WTC11 (cell line): ENCODE measurements around the gene AQP1. TPM values are rescaled to one million over a fixed set of nuclear protein-coding genes. Genes with fewer than 3 reads are reported as not detected.

Experiments
- ATAC-seq: fragments of 200-7000 bp; cut with Tn5 transposase; 2 replicates; pipeline ENCODE4 v1.10.0; 2021; ENCODE audit warnings: mild to moderate bottlenecking, moderate library complexity
- CTCF ChIA-PET: fragments of 300-600 bp; sonication (Branson Sonifier 250); formaldehyde crosslinking; loops from one replicate; lab custom pipeline; 2021; ENCODE audit warnings: antibody characterized with exemption; lab: Charles Lee
- POLR2A ChIA-PET: fragments of 350-600 bp; sonication (Branson Sonifier 250); formaldehyde crosslinking; loops from one replicate; lab custom pipeline; 2021; ENCODE audit warnings: antibody characterized with exemption; lab: Charles Lee
- DNase-seq: peaks from one replicate; pipeline ENCODE4 v3.0.0; 2021; ENCODE audit warnings: low spot score
- H3K27ac Mint-ChIP-seq: 2 replicates; pipeline ENCODE4 v1.8.0; 2021; ENCODE audit warnings: mixed read lengths
- H3K27me3 Mint-ChIP-seq: 2 replicates; pipeline ENCODE4 v1.8.0; 2021; ENCODE audit warnings: low read depth, mild to moderate bottlenecking, moderate library complexity, mixed read lengths
- H3K36me3 Mint-ChIP-seq: 2 replicates; pipeline ENCODE4 v1.8.0; 2021; ENCODE audit warnings: mixed read lengths
- H3K4me1 Mint-ChIP-seq: 2 replicates; pipeline ENCODE4 v1.8.0; 2022; ENCODE audit warnings: mixed read lengths
- H3K4me3 Mint-ChIP-seq: 2 replicates; pipeline ENCODE4 v1.8.0; 2021; ENCODE audit warnings: mild to moderate bottlenecking, moderate library complexity, mixed read lengths
- H3K9me3 Mint-ChIP-seq: 2 replicates; pipeline ENCODE4 v1.8.0; 2021; ENCODE audit warnings: mixed read lengths
- AFF4 ChIP-seq: sonication (generic); formaldehyde crosslinking; IDR thresholded peaks from 2 replicates; pipeline ENCODE4 v1.8.1; 2023; ENCODE audit warnings: mild to moderate bottlenecking, missing genetic modification reagents, borderline replicate concordance
- CTCF ChIP-seq: fragments of 200-600 bp; IDR thresholded peaks from 2 replicates; pipeline ENCODE4 v1.8.0; 2022; ENCODE audit warnings: antibody characterized with exemption
- IRF2 ChIP-seq: sonication (generic); formaldehyde crosslinking; IDR thresholded peaks from 2 replicates; pipeline ENCODE4 v1.8.0; 2022; ENCODE audit warnings: low read depth, missing genetic modification reagents, borderline replicate concordance
- JAZF1 ChIP-seq: fragments of 250-450 bp; sonication (Bioruptor Pico); IDR thresholded peaks from 2 replicates; pipeline ENCODE4 v1.9.0; 2021; ENCODE audit warnings: moderate library complexity, mild to moderate bottlenecking, inconsistent platforms
- MLX ChIP-seq: sonication (generic); formaldehyde crosslinking; IDR thresholded peaks from 2 replicates; pipeline ENCODE4 v1.8.1; 2023; ENCODE audit warnings: mild to moderate bottlenecking, missing genetic modification reagents, moderate library complexity
- MXD4 ChIP-seq: fragments of 250-450 bp; sonication (Bioruptor Pico); IDR thresholded peaks from 2 replicates; pipeline ENCODE4 v1.8.0; 2021; ENCODE audit warnings: mild to moderate bottlenecking, moderate library complexity, borderline replicate concordance
- NR2C2 ChIP-seq: sonication (generic); formaldehyde crosslinking; IDR thresholded peaks from 2 replicates; pipeline ENCODE4 v1.8.0; 2022; ENCODE audit warnings: mild to moderate bottlenecking, missing genetic modification reagents
- NR3C1 ChIP-seq: sonication (generic); formaldehyde crosslinking; conservative IDR thresholded peaks from 2 replicates; pipeline ENCODE4 v1.8.1; 2023; ENCODE audit warnings: low read depth, mild to moderate bottlenecking, missing genetic modification reagents
- OVOL2 ChIP-seq: fragments of 250-450 bp; sonication (Bioruptor Pico); IDR thresholded peaks from 2 replicates; pipeline ENCODE4 v1.9.0; 2021; ENCODE audit warnings: mild to moderate bottlenecking, borderline replicate concordance
- PRRX2 ChIP-seq: fragments of 250-450 bp; sonication (Bioruptor Pico); IDR thresholded peaks from 2 replicates; pipeline ENCODE4 v1.8.0; 2021; ENCODE audit warnings: mild to moderate bottlenecking
- USF2 ChIP-seq: sonication (generic); formaldehyde crosslinking; IDR thresholded peaks from 2 replicates; pipeline ENCODE4 v1.8.1; 2023; ENCODE audit warnings: mild to moderate bottlenecking, missing genetic modification reagents, moderate library complexity
- ZNF671 ChIP-seq: fragments of 250-450 bp; sonication (Bioruptor Pico); IDR thresholded peaks from 2 replicates; pipeline ENCODE4 v1.8.0; 2021; ENCODE audit warnings: mild to moderate bottlenecking
- total RNA-seq: library from RNA; stranded (reverse); gene quantifications from 3 replicates; pipeline ENCODE4 v1.2.3, GENCODE V29; 2021
- TF ChIP-seq, protein P1 (sequence below): sonication (generic); formaldehyde crosslinking; IDR thresholded peaks from 2 replicates; pipeline ENCODE4 v1.8.1; 2022; ENCODE audit warnings: low read depth, mild to moderate bottlenecking, moderate library complexity, missing genetic modification reagents, borderline replicate concordance
- TF ChIP-seq, protein P2 (sequence below): sonication (generic); formaldehyde crosslinking; IDR thresholded peaks from 2 replicates; pipeline ENCODE4 v1.8.1; 2022; ENCODE audit warnings: mild to moderate bottlenecking, missing genetic modification reagents, moderate library complexity, borderline replicate concordance
- TF ChIP-seq, protein P3 (sequence below): sonication (generic); formaldehyde crosslinking; IDR thresholded peaks from 2 replicates; pipeline ENCODE4 v1.8.1; 2022; ENCODE audit warnings: missing genetic modification reagents, borderline replicate concordance
- TF ChIP-seq, protein P4 (sequence below): fragments of 250-450 bp; sonication (Bioruptor Pico); IDR thresholded peaks from 2 replicates; pipeline ENCODE4 v2.1.2; 2022; ENCODE audit warnings: mild to moderate bottlenecking, moderate library complexity
- TF ChIP-seq, protein P5 (sequence below): sonication (generic); formaldehyde crosslinking; IDR thresholded peaks from 2 replicates; pipeline ENCODE4 v1.8.1; 2023; ENCODE audit warnings: mild to moderate bottlenecking, missing genetic modification reagents
- TF ChIP-seq, protein P6 (sequence below): sonication (generic); formaldehyde crosslinking; IDR thresholded peaks from 2 replicates; pipeline ENCODE4 v1.8.0; 2023; ENCODE audit warnings: missing genetic modification reagents

Gene AQP1
- total RNA-seq, 1 experiment from 2014 or later = 0.81 TPM

- no peak overlapping the region for H3K27ac Mint-ChIP-seq
- no peaks in the 10 kb centered on the region for H3K36me3 Mint-ChIP-seq
- 0 out of 2 replicates have a peak, but pooled peaks cover 2% of the 10 kb centered on the region for H3K4me1 Mint-ChIP-seq
- H3K27me3 Mint-ChIP-seq = no peaks in the 10 kb centered on the region
- H3K4me3 Mint-ChIP-seq = no peak overlapping the region
- DNase-seq (peak; percentile 5), ATAC-seq (no peak)
- ChIA-PET CTCF (interaction anchor here (1.0 to 1.6 kb wide), 3 partner anchors 13 to 17 kb away, joined by 4 to 7 read pairs (median 4); no protein-coding TSS in a partner anchor), POLR2A (no interaction called here)
- peaks cover 2% of the 10 kb centered on the region; the same call in 1 of the 2 replicates for H3K9me3 Mint-ChIP-seq
- TF ChIP-seq, protein P1, sequence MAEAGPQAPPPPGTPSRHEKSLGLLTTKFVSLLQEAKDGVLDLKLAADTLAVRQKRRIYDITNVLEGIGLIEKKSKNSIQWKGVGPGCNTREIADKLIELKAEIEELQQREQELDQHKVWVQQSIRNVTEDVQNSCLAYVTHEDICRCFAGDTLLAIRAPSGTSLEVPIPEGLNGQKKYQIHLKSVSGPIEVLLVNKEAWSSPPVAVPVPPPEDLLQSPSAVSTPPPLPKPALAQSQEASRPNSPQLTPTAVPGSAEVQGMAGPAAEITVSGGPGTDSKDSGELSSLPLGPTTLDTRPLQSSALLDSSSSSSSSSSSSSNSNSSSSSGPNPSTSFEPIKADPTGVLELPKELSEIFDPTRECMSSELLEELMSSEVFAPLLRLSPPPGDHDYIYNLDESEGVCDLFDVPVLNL (CRISPR knock-in tag) = no peak
- TF ChIP-seq, protein P2, sequence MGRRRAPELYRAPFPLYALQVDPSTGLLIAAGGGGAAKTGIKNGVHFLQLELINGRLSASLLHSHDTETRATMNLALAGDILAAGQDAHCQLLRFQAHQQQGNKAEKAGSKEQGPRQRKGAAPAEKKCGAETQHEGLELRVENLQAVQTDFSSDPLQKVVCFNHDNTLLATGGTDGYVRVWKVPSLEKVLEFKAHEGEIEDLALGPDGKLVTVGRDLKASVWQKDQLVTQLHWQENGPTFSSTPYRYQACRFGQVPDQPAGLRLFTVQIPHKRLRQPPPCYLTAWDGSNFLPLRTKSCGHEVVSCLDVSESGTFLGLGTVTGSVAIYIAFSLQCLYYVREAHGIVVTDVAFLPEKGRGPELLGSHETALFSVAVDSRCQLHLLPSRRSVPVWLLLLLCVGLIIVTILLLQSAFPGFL = no peak
- TF ChIP-seq, protein P3, sequence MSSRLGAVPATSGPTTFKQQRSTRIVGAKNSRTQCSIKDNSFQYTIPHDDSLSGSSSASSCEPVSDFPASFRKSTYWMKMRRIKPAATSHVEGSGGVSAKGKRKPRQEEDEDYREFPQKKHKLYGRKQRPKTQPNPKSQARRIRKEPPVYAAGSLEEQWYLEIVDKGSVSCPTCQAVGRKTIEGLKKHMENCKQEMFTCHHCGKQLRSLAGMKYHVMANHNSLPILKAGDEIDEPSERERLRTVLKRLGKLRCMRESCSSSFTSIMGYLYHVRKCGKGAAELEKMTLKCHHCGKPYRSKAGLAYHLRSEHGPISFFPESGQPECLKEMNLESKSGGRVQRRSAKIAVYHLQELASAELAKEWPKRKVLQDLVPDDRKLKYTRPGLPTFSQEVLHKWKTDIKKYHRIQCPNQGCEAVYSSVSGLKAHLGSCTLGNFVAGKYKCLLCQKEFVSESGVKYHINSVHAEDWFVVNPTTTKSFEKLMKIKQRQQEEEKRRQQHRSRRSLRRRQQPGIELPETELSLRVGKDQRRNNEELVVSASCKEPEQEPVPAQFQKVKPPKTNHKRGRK = no peak
- TF ChIP-seq, protein P4, sequence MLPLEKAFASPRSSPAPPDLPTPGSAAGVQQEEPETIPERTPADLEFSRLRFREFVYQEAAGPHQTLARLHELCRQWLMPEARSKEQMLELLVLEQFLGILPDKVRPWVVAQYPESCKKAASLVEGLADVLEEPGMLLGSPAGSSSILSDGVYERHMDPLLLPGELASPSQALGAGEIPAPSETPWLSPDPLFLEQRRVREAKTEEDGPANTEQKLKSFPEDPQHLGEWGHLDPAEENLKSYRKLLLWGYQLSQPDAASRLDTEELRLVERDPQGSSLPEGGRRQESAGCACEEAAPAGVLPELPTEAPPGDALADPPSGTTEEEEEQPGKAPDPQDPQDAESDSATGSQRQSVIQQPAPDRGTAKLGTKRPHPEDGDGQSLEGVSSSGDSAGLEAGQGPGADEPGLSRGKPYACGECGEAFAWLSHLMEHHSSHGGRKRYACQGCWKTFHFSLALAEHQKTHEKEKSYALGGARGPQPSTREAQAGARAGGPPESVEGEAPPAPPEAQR (CRISPR knock-in tag) = no peak
- no peak for TF ChIP-seq MLX (CRISPR knock-in tag)
- TF ChIP-seq CTCF = no peak
- no peak for TF ChIP-seq PRRX2 (CRISPR knock-in tag)
- no peak for TF ChIP-seq NR2C2 (CRISPR knock-in tag)
- TF ChIP-seq MXD4 (CRISPR knock-in tag) = no peak
- no peak for TF ChIP-seq IRF2 (CRISPR knock-in tag)
- TF ChIP-seq OVOL2 = no peak
- TF ChIP-seq ZNF671 (CRISPR knock-in tag) = no peak
Observed at GRCh38 chr7:30921540-30922401, 10.1 kb downstream of the AQP1 start.

- ChIA-PET CTCF (interaction anchor here (1.1 to 1.7 kb wide), 3 partner anchors 14 to 61 kb away, joined by 4 to 7 read pairs (median 6); no protein-coding TSS in a partner anchor), POLR2A (no interaction called here)
- DNase-seq (peak; percentile 4), ATAC-seq (no peak)
- Mint-ChIP-seq H3K36me3 (no peaks in the 10 kb centered on the region), H3K4me3 (no peak overlapping the region), H3K27me3 (no peaks in the 10 kb centered on the region), H3K9me3 (peaks cover 8% of the 10 kb centered on the region), H3K27ac (no peak overlapping the region), H3K4me1 (no peaks in the 10 kb centered on the region)
- TF ChIP-seq JAZF1 (CRISPR knock-in tag) (no peak), USF2 (CRISPR knock-in tag) (no peak), NR3C1 (CRISPR knock-in tag) (no peak), AFF4 (CRISPR knock-in tag) (no peak)
- TF ChIP-seq, protein P5, sequence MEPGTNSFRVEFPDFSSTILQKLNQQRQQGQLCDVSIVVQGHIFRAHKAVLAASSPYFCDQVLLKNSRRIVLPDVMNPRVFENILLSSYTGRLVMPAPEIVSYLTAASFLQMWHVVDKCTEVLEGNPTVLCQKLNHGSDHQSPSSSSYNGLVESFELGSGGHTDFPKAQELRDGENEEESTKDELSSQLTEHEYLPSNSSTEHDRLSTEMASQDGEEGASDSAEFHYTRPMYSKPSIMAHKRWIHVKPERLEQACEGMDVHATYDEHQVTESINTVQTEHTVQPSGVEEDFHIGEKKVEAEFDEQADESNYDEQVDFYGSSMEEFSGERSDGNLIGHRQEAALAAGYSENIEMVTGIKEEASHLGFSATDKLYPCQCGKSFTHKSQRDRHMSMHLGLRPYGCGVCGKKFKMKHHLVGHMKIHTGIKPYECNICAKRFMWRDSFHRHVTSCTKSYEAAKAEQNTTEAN (CRISPR knock-in tag) = no peak
- TF ChIP-seq, protein P6, sequence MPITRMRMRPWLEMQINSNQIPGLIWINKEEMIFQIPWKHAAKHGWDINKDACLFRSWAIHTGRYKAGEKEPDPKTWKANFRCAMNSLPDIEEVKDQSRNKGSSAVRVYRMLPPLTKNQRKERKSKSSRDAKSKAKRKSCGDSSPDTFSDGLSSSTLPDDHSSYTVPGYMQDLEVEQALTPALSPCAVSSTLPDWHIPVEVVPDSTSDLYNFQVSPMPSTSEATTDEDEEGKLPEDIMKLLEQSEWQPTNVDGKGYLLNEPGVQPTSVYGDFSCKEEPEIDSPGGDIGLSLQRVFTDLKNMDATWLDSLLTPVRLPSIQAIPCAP (CRISPR knock-in tag) = no peak
Observed at GRCh38 chr7:30922596-30922995, 10.9 kb downstream of the AQP1 start.
